Left cardiac atrium (tissue), 4 donors: Measurements from ENCODE around the gene GNPDA1. TPM values are rescaled to one million over a fixed set of nuclear protein-coding genes. Genes with fewer than 3 reads are reported as not detected.

Source experiments
- ATAC-seq, 2 donors: fragments of 200-7000 bp; cut with Tn5 transposase; one replicate each; pipeline ENCODE4 v1.9.1; 2020; ENCODE audit warnings: mild to moderate bottlenecking in 2 of 2, moderate library complexity in 2 of 2
- DNase-seq: peaks from one replicate; pipeline ENCODE4 v3.0.0-alpha.2; 2020
- intact Hi-C, 2 donors: fragments of 100-400 bp; cut with DNase I; formaldehyde crosslinking; loops; one replicate each; pipeline versions ENCODE4 v1.14.1 to v1.15.1; 2022 to 2023
- total RNA-seq, 2 donors: library from RNA; stranded (reverse); fragmentation: NEBNext Ultra II Directional; extraction: Animal tissue kit (Norgen Biotek cat#: 25700); gene quantifications; one replicate each; pipeline ENCODE4 v1.2.1, GENCODE V29; 2021
- donor health status: DM: no; HTN: yes; CAD: no.
- donor health status: DM: no; HTN: yes; CAD: no; lungs with severe emphysema.
- donor health status: DM: yes; HTN: yes; CAD: no.
- donor health status: Dilated cardiomyopathy.

GNPDA1 gene
- total RNA-seq, 2 donors from 2014 or later: 17.3 to 25.7 TPM

DNA sequence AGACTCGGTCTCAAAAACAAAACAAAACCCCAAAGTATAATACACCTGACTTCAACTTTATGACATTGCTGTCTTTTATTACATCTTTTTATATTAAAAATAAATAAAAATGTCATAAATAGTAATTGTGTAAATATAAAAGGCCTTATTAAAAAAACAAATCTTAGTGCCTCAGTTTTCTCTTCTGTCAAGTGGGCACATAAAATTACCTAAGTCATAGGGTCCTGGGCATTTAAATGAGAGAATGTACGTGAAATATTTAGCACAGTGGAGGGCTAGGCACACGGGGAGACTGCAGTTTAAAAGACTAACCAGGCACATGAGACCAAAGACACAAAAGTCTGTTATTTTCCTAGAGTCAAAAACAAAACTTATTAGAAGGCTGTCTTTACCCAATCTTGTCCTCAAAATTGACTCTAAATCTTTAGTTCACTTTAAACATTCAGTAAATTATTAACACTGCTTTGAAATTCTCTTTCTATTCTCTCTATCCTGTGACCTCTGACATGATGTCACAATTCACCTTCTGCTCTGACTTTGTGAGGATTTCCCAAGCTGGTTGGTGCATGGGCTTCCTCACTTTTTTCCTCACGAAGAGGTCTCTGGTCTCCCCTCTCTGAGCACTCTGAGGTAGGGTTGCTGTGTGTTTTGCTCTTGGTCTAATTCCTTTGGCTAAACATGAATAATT is 46.4 kb downstream of the GNPDA1 start:
- DNase-seq: no peak
- intact Hi-C loops: no loop called here

DNA sequence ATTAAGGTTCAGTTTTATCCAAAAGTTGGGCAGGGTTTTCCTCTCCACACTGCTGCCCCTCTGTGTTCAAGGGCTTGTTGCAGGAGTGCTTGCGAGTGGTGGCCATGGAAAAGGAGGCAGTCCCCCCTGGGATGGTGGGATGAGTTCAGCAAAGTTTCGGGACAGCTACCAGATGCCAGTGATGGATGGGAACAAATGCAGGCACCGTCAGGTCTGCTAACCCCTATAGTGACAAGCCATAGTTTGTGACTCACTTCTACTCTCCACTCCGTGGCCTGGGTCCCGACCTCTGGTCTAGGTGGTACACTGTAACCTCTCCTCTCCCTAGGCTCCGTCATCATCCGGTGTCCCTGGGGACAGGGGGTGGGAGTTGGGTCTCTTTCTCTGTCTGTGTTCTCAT is 47.8 kb downstream of the GNPDA1 start:
- ATAC-seq (no peak), DNase-seq (no peak)
- intact Hi-C loops: no loop called here

More for the DNA sequence above, 46.4 kb downstream of the GNPDA1 start:
- ATAC-seq: no peak

DNA sequence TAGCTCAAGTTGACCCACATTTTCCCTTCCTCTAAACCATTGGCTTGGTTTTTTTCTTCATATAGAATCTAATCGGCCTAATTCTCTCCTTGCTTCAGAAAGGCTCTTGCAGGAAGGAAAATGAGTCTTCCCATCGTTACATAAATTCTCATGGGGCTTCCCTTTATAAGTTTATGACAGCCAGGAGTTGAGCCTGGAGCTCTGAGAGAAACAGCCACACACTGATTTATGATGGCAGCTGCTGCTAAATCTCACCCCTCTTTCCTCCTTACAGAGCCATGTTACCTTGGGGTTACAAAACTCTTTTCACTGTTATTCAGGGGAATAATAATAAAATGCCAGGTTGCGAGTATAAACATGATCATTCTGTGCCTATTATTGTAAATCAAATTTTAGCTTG is 49.1 kb downstream of the GNPDA1 start:
- DNase-seq: no peak
- ATAC-seq: no peak
- intact Hi-C loops: loop anchor here in 1 of 2 donors (5.0 kb wide), 1 partner anchor 271 kb away; no protein-coding TSS in a partner anchor

DNA sequence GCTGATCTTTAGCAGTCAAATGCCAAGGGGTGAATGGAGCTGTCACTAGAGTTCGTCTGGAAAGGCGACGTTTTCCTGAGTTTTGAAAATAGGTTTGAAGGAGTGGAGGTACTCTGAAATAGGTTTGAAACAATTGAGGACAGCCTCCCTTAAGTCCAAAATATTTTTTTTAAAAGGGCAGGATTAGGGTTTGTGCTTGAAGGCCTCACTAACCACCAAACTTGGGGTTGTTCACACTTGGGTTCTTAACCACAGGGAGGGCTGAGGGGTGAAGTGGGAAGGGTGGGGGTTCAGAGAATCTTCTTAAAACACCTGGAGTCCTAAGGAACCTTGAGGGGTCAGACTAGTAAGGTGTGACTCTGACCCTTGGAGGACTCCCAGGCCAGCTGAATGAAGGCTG is 51.4 kb downstream of the GNPDA1 start:
- DNase-seq: no peak
- intact Hi-C loops: loop anchor here in 1 of 2 donors (5.0 kb wide), 1 partner anchor 269 kb away; no protein-coding TSS in a partner anchor
- ATAC-seq: no peak

DNA sequence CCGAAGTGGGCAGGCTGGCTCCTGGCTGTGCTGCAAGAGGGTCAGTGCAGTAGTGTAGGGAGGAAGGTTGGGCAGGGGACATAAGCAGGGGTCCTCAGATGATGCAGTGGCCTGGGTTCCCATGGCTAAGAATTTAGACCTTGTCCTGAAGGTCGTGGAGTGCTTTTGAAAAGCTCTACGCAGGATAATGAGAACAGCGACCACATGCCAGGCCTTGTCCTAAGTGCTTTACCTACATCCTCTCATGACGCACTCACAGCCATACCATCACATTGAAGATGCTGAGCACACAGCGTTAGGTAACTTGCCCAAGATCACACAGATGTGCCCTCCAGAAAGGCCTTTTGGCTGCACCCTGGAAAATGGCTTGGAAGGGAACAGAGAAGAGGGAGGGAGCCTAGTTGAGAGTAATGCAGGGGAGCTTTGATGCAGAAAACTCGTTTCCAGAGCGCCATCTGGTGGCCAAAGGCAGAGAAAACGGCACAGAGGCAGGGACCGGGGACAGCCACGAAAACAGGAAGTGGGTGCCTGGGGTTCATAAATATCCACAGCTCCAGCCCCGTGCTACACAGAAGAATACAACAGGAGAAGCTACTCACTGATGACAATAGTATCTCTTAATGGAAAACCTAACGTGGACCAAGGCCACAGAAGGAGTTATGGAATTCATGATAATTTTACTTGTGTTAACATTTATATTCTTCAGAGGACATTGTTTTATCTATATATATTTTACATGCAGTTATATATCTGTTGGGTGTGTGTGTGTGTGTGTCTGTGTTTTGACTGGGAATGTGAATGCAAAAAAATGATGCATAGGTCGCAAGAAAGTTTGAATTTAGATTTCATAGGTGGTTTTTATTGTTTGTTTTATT is 52.1 kb downstream of the GNPDA1 start:
- intact Hi-C loops: loop anchor here (1.0 to 5.0 kb wide), 2 partner anchors 268 kb away; no protein-coding TSS in a partner anchor
- DNase-seq: peak; percentile 90
- peak; percentile 84 to 92 for ATAC-seq

DNA sequence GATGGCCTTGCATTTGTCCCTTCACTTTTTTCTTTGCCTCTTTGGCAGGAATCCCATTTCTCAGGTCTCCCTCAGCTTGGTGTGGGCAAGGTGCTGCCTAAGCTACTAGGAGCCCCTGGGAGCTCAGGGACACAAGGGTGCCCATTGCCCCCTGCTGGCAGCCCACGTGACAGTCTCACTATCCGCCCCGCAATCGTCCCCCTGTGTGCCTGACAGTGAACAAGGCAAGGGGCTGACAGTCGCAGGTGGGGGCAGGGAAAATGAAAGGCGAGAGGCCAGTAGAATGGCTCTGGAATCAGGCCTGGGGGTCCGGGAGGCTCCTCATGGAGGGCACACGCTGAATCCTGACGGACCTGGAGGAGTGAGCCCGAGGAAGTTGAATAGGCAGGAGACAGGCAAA is 52.8 kb downstream of the GNPDA1 start:
- intact Hi-C loops: loop anchor here (1.0 to 5.0 kb wide), 2 partner anchors 268 kb away; no protein-coding TSS in a partner anchor
- DNase-seq: no peak
- no peak for ATAC-seq

DNA sequence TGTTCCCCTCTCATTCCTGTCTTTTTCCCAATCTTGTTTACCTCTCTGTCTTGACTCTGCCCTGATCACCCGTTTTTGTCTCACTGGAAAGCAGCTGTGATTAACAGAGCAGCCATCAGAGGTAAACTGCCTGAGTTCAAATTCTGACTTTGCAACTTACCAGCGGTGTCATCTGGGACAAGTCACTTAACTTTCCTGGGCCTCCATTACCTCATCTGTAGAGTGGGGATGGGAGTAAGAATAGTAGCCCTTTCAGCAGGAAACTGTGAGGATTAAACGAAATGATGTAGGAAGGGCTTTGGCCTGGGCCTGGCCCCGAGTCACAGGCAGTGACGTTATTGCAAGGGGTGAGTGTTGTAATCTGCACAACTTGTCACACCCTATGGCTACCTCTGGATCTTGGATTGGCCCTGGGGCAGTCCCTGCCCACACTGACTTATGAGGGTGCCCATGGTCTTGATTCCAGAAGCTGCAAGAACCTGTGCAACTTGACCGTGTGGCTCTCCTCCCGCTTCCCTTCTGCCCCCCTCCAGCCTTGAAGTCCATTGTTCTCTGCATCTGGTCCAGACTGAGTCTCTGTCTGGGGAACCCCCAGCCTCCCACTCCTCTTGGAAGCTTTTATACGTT is 54.2 kb downstream of the GNPDA1 start:
- peak; percentile 62 for DNase-seq
- intact Hi-C loops: loop anchor here (1.0 to 10.0 kb wide), 3 partner anchors 35 to 81 kb away; partner anchors contain the start of genes DELE1 (in 1 of the 2) and PCDH1 (in 1 of the 2)

DNA sequence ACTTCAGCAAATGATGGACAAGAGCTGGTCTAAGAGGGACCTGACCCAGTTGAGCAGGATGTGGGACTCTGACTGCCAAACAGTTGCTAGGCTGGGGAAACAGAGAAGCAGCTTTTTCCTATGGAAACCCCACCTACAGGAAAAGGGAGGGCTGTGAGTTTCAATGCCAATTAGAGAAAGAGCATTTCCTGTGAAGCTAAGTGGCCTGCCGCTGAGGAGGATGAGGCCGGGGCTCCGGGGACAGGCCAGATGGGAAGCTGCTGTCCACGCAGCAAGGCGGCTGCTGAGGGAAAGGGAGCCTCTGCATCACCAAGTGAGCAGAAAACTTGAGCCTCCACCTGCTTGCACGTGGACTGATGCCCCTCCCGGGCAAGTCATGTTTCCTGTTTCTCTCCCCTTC is 54.7 kb downstream of the GNPDA1 start, which contains the start of gene PCDH12:
Gene PCDH12 (minus strand): TSS at position 90 of the 400 bp plus-strand sequence. CDS start 351 bp downstream, outside the sequence.
- DNase-seq: peak; percentile 71
- peak; percentile 58 to 61 for ATAC-seq
- intact Hi-C loops: loop anchor here (5.0 to 10.0 kb wide), 2 partner anchors 73 to 81 kb away; partner anchors contain the start of gene PCDH1 (in 1 of the 2)

More for the DNA sequence above, 54.2 kb downstream of the GNPDA1 start:
- ATAC-seq: peak in 1 of 2 donors; percentile 67

DNA sequence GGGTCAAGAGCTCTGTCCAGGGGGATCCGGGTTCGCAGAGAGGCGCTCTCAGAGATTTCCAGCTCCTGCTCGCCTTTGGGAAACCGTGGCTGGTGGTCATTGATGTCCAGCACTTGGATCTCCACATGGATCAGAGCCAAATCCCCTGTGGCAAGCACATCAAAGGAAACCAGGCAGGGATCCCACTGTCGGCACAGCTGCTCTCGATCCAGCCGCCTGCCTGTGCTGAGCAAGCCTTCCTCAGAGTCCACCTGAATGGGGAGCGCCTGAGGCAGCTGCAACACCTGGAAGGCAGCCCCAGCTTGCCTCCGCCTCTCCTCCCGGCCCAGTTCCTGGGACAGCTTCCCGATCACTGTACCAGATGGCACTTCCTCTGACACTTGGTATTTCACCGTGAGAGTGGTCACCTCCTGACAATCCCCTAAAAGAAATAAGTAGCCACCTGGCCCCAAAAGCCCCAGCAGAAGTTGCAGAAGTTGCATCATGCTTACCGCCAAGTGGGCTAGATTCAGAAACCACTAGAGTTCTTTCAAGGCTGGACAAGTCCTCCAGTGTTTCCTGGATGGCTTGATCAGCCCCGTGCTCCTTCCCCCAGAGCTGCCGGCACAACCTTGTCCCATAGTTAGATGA is 55.3 kb downstream of the GNPDA1 start:
- intact Hi-C loops: loop anchor here (5.0 to 10.0 kb wide), 2 partner anchors 73 to 80 kb away; partner anchors contain the start of gene PCDH1 (in 1 of the 2)
- no peak for DNase-seq
- no peak for ATAC-seq

DNA sequence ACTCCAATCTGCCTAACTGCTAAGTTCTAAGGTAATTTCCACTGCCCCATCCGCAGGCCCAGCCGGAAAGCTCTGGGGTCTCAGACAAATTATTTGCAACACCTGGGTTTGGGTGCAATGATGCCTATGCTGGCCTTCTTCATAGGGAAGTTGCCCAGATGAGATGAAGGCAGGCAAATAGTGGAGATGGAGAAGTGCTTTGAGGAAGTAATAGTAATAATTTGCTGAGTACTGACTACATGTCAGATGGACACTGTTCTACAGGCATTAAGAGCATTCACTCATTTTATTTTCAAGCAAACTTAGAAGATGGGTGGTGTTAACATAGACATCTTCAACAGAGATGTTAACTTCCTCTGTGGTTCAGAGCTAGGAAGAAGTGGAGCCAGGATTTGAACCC is 58.6 kb downstream of the GNPDA1 start:
- ATAC-seq (no peak), DNase-seq (no peak)
- intact Hi-C loops: loop anchor here in 1 of 2 donors (10.0 kb wide), 1 partner anchor 69 kb away; no protein-coding TSS in a partner anchor

DNA sequence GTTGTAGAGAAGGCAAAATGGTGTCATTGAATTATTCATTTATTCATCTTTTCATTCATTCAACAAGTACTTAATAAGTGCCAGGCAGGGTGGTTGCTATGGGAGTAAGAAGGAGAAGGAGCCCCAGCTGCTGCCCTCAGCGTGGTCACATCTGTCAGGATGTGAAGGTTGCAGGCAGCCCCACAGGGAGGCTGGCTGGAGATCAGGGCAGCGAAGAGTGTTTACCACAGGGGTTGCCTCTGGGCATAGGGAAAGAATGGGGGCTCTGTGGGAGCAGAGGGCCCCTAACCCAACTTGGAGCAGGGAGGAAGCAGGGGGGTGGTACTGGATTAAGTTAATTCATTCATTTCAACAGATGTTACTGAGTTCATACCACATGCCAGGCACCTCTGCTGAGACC is 60.8 kb downstream of the GNPDA1 start:
- ATAC-seq (no peak), DNase-seq (no peak)
- intact Hi-C loops: loop anchor here in 1 of 2 donors (10.0 kb wide), 1 partner anchor 67 kb away; no protein-coding TSS in a partner anchor

DNA sequence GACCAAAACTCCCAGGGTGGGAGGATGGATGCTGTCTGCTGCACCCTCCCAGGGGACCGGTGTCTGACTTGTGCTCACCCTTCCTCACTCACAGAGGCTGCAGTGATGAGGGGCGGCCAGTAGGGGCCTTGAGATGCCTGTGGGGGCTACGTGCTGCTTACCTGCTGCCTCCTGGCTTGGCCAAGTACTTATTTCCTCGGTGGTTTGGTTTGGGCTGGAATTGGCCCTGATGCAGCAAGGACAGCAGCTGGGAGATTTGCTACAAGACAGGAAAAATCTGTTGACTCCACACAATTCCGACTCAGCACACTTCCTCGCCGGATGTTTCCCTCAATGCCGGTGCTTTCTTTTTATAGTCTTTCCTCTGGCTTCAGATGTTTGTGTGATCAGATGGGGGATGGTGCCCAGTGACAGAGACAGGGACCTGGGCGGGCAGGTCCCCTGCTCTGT is 61.5 kb downstream of the GNPDA1 start:
- ATAC-seq: peak; percentile 15 to 43
- intact Hi-C loops: loop anchor here in 1 of 2 donors (10.0 kb wide), 1 partner anchor 67 kb away; no protein-coding TSS in a partner anchor
- DNase-seq: no peak

Other genes with a start within 250 kb of the GNPDA1 start
- 10 to 100 TPM; 20.7 to 36.0 TPM for gene PCDH1, start 134.6 kb downstream of the GNPDA1 start, total RNA-seq
- 10 to 100 TPM; 79.9 to 85.5 TPM for gene DELE1, start 89.2 kb downstream of the GNPDA1 start, total RNA-seq
- gene PCDH12, start 54.8 kb downstream of the GNPDA1 start, total RNA-seq: 1 to 10 TPM; 5.4 to 10.0 TPM
- gene RNF14, start 43.9 kb downstream of the GNPDA1 start, total RNA-seq: 10 to 100 TPM; 71.8 to 87.4 TPM
- gene NDFIP1, start 95.8 kb upstream of the GNPDA1 start, total RNA-seq: 10 to 100 TPM; 54.9 to 63.6 TPM